ENCODE data around the gene USP44. TPM values are rescaled to one million over a fixed set of nuclear protein-coding genes. Genes with fewer than 3 reads are reported as not detected.

The USP44 gene
- total RNA-seq, 1 experiment from 2014 or later, result not detected

Other genes with a start within 250 kb of the USP44 start
- gene METAP2, start 77.3 kb downstream of the USP44 start, total RNA-seq (2014; rRNA removed; shearing (Covaris generic)), result 129 and 138 TPM in 2 replicates
- 7.7 and 8.4 TPM in 2 replicates for gene NTN4, start 239.3 kb upstream of the USP44 start, total RNA-seq (2014; rRNA removed; shearing (Covaris generic))

All from HT1080 (cell line).